HepG2 (cell line): ENCODE measurements around the gene CTNNBIP1. TPM values are rescaled to one million over a fixed set of nuclear protein-coding genes. Genes with fewer than 3 reads are reported as not detected.

Experiments used
- ATAC-seq: fragments of 200-7000 bp; cut with Tn5 transposase; 3 replicates; pipeline ENCODE4 v1.9.1; 2020; ENCODE audit warnings: mild to moderate bottlenecking, moderate library complexity
- BruUV-seq: library from RNA; stranded (reverse); fragments of 400-500 nt; replicated peaks from 2 replicates; lab custom pipeline; 2021; lab: Mats Ljungman, UMichigan
- CTCF ChIA-PET: fragments of 300-600 bp; formaldehyde crosslinking; extraction: SDS; loops from one replicate; lab custom pipeline; 2021; ENCODE audit warnings: low total read pairs, inconsistent platforms, low intra/inter-chr PET ratio; lab: Yijun Ruan, JAX
- POLR2A ChIA-PET: fragments of 350-600 bp; sonication (Branson Sonifier 250); formaldehyde crosslinking; loops from one replicate; lab custom pipeline; 2020; ENCODE audit warnings: antibody characterized with exemption, inconsistent platforms; lab: Yijun Ruan, JAX
- DNase-seq: peaks from one replicate; pipeline ENCODE4 v3.0.0-alpha.2; 2015; ENCODE audit warnings: low spot score
- FAIRE-seq: peaks from 3 replicates; lab custom pipeline; 2011; peaks lifted over from hg19 to GRCh38; lab: Jason Lieb, UNC
- H2AFZ ChIP-seq: one replicate; pipeline ENCODE4 v1.6.1; 2011; ENCODE audit warnings: low read length, inconsistent platforms
- H3K27ac ChIP-seq: fragments of 300-600 bp; 3 replicates; pipeline ENCODE4 v1.8.0; 2011; ENCODE audit warnings: mixed run types, mild to moderate bottlenecking, mixed read lengths, low read length, inconsistent platforms; ENCODE audit not compliant: insufficient read depth; ENCODE audit errors: extremely low read length
- H3K27me3 ChIP-seq, 2 experiments: fragments of 200-600 bp in 1 of 2; 2 replicates in 1 of 2; 3 replicates in 1 of 2; pipeline versions ENCODE4 v1.6.0 to v1.8.0; 2011; ENCODE audit warnings: low read length in 2 of 2, mild to moderate bottlenecking in 2 of 2, moderate library complexity in 2 of 2, inconsistent platforms in 1 of 2; ENCODE audit not compliant: insufficient read depth in 2 of 2, control insufficient read depth in 1 of 2
- H3K36me3 ChIP-seq, 2 experiments: fragments of 200-600 bp in 1 of 2; replicated peaks in 1 of 2; 2 replicates in 1 of 2; 3 replicates in 1 of 2; pipeline versions ENCODE4 v1.5.1 to v1.8.0; 2011; ENCODE audit warnings: low read length in 2 of 2, inconsistent platforms in 1 of 2; ENCODE audit not compliant: insufficient read depth in 2 of 2, control insufficient read depth in 1 of 2
- H3K4me1 ChIP-seq: 2 replicates; pipeline ENCODE4 v1.5.1; 2012; ENCODE audit warnings: low read length, inconsistent platforms; ENCODE audit not compliant: insufficient read depth
- H3K4me2 ChIP-seq: 2 replicates; pipeline ENCODE4 v1.6.0; 2011; ENCODE audit warnings: low read depth, low read length, inconsistent platforms
- H3K4me3 ChIP-seq, 3 experiments: fragments of 200-600 bp in 1 of 3; sonication (generic), shearing (Covaris generic) in 1 of 3; replicated peaks in 1 of 3; 2 replicates each; pipeline ENCODE4 v1.5.1; 2011 to 2016; ENCODE audit warnings: low read length in 3 of 3, inconsistent platforms in 2 of 3, low read depth in 2 of 3, mild to moderate bottlenecking in 2 of 3, control low read depth in 1 of 3, mixed read lengths in 1 of 3; ENCODE audit not compliant: insufficient read depth in 1 of 3
- H3K79me2 ChIP-seq: one replicate; pipeline ENCODE4 v1.6.1; 2011; ENCODE audit warnings: low read length, inconsistent platforms; ENCODE audit not compliant: insufficient read depth
- H3K9ac ChIP-seq: 2 replicates; pipeline ENCODE4 v1.6.0; 2011; ENCODE audit warnings: mild to moderate bottlenecking, low read depth, low read length, inconsistent platforms; ENCODE audit not compliant: insufficient read depth
- H3K9me3 ChIP-seq: 2 replicates; pipeline ENCODE4 v1.5.1; 2012; ENCODE audit warnings: mild to moderate bottlenecking, low read length
- H4K20me1 ChIP-seq: 2 replicates; pipeline ENCODE4 v1.6.0; 2011; ENCODE audit warnings: inconsistent platforms, mild to moderate bottlenecking, low read length, moderate library complexity; ENCODE audit not compliant: insufficient read depth
- ETV6 ChIP-seq: sonication (generic); formaldehyde crosslinking; conservative IDR thresholded peaks from 2 replicates; pipeline ENCODE4 v1.4.0; 2020; ENCODE audit warnings: missing genetic modification reagents
- HIC2 ChIP-seq: sonication (generic); formaldehyde crosslinking; IDR thresholded peaks from 2 replicates; pipeline ENCODE4 v1.9.0; 2022; ENCODE audit warnings: low read depth, missing genetic modification reagents
- IKZF1 ChIP-seq: fragments of 450-650 bp; IDR thresholded peaks from 2 replicates; pipeline ENCODE4 v1.7.1; 2016
- MTF1 ChIP-seq: sonication (generic); formaldehyde crosslinking; IDR thresholded peaks from 2 replicates; pipeline ENCODE4 v1.5.0; 2020; ENCODE audit warnings: missing genetic modification reagents
- NAIF1 ChIP-seq: sonication (generic); formaldehyde crosslinking; IDR thresholded peaks from 2 replicates; pipeline ENCODE4 v1.5.0; 2020; ENCODE audit warnings: mild to moderate bottlenecking, missing genetic modification reagents, borderline replicate concordance
- NBN ChIP-seq: fragments of 450-650 bp; conservative IDR thresholded peaks from 2 replicates; pipeline ENCODE4 v1.6.1; 2017
- NRL ChIP-seq: sonication (generic); formaldehyde crosslinking; IDR thresholded peaks from 2 replicates; pipeline ENCODE4 v1.5.0; 2020; ENCODE audit warnings: missing genetic modification reagents, mild to moderate bottlenecking, moderate library complexity, borderline replicate concordance
- RARA ChIP-seq: IDR thresholded peaks from 2 replicates; pipeline ENCODE4 v1.6.1; 2016; ENCODE audit warnings: missing genetic modification reagents, missing compliant biosample characterization
- SP1 ChIP-seq, 2 experiments: fragments of 450-650 bp in 1 of 2; sonication (generic) in 1 of 2; formaldehyde crosslinking in 1 of 2; IDR thresholded peaks; 2 replicates each; pipeline versions ENCODE4 v1.4.0 to v1.6.1; 2016 to 2020; ENCODE audit warnings: missing genetic modification reagents in 1 of 2
- SPEN ChIP-seq: sonication (generic); formaldehyde crosslinking; IDR thresholded peaks from 2 replicates; pipeline ENCODE4 v1.5.1; 2020; ENCODE audit warnings: low read depth, mild to moderate bottlenecking, missing genetic modification reagents
- SUZ12 ChIP-seq: fragments of 150-350 bp; IDR thresholded peaks from 2 replicates; pipeline ENCODE4 v1.6.1; 2014; ENCODE audit warnings: low read depth, low read length
- ZNF232 ChIP-seq: sonication (generic); formaldehyde crosslinking; IDR thresholded peaks from 2 replicates; pipeline ENCODE4 v1.4.0; 2020; ENCODE audit warnings: missing genetic modification reagents, borderline replicate concordance
- ZNF619 ChIP-seq: sonication (generic); formaldehyde crosslinking; IDR thresholded peaks from 2 replicates; pipeline ENCODE4 v1.4.0; 2020; ENCODE audit warnings: mild to moderate bottlenecking, missing genetic modification reagents
- ZNF878 ChIP-seq: sonication (generic); formaldehyde crosslinking; IDR thresholded peaks from 2 replicates; pipeline ENCODE4 v1.8.1; 2023; ENCODE audit warnings: mild to moderate bottlenecking, missing genetic modification reagents, moderate library complexity
- WGBS: methylation state at CpG from one replicate; pipeline ENCODE4 v1.1.6; 2017; ENCODE audit warnings: low lambda C conversion rate; 5-methylcytosine and 5-hydroxymethylcytosine counted together
- in situ Hi-C: cut with HindIII; loops from 2 replicates; pipeline ENCODE4 v1.10.0; 2017; ENCODE audit warnings: low pct_unique_long_range_greater_than_20kb; ENCODE audit not compliant: extremely low pct_ligation_motif_present
- intact Hi-C: fragments of 100-400 bp; cut with micrococcal nuclease; formaldehyde crosslinking; loops from one replicate; pipeline ENCODE4 v1.10.0; 2022; ENCODE audit not compliant: unreplicated experiment
- polyA plus RNA-seq, 8 experiments: library from polyadenylated mRNA; depleted of rRNA in 3 of 8; stranded (reverse) in 7 of 8; unstranded in 1 of 8; fragments of >200 nt; fragmentation: Illumina TruSeq in 4 of 8; extraction: Trizol in 4 of 8; gene quantifications; 2 replicates each; pipeline versions ENCODE4 v1.2.1 to v1.2.3, GENCODE V29; 2011 to 2016; ENCODE audit warnings: low read depth in 4 of 8, missing spikeins in 1 of 8, mixed read lengths in 1 of 8; ENCODE audit not compliant: insufficient read depth in 1 of 8
- total RNA-seq, 5 experiments: library from RNA; depleted of rRNA; stranded (reverse); fragments of >200 nt; fragmentation: Illumina TruSeq; extraction: Trizol; gene quantifications; 2 replicates each; pipeline ENCODE4 v1.2.3, GENCODE V29; 2016; ENCODE audit warnings: low read depth in 1 of 5

CTNNBIP1 gene
- total and polyA plus RNA-seq, 2 of the 13 experiments (the other 11 are each of a cell fraction or from before 2014, with no cell fraction given): 71.7 to 83.0 TPM

GRCh38 chr1:9889411-9889810 is 20.7 kb downstream of the CTNNBIP1 start:
- no peak overlapping the region for H2AFZ ChIP-seq
- FAIRE-seq (no peak), DNase-seq (no peak)
- no peak overlapping the region for H3K9ac ChIP-seq
- peaks cover 20 to 54% of the 10 kb centered on the region in 2 experiments; a peak in 4 of 5 replicates for H3K36me3 ChIP-seq
- WGBS: 97% methylated on average over 8 of the region's 8 CpGs
- H3K4me2 ChIP-seq: no peak overlapping the region
- in situ Hi-C loops: no loop called here
- TF ChIP-seq NRL (CRISPR knock-in tag): no peak
- TF ChIP-seq IKZF1: no peak
- no peak for TF ChIP-seq HIC2 (CRISPR knock-in tag)
- TF ChIP-seq ZNF878: no peak
- TF ChIP-seq SPEN (CRISPR knock-in tag): no peak
- no peak for TF ChIP-seq ZNF619
- TF ChIP-seq ETV6 (CRISPR knock-in tag): no peak
- no peak for TF ChIP-seq ZNF232 (CRISPR knock-in tag)
- no peak for TF ChIP-seq NBN
- no peak for TF ChIP-seq SUZ12
- TF ChIP-seq NAIF1 (CRISPR knock-in tag): no peak
- no peak for TF ChIP-seq RARA
- TF ChIP-seq MTF1: no peak
- TF ChIP-seq SP1 (IDR thresholded peaks at IDR 0.05): no peak
- TF ChIP-seq SP1 (CRISPR knock-in tag; IDR thresholded peaks at IDR 0.05): no peak
- TF ChIP-seq, all 625 proteins: peak for 0
- ChIA-PET POLR2A (interaction anchor here (1.8 kb wide), 1 partner anchor 24 kb away, joined by 5 read pairs; no protein-coding TSS in a partner anchor), CTCF (no interaction called here)
- Histone ChIP-seq H3K4me3 (no peak overlapping the region), H3K27ac (no peak overlapping the region), H3K79me2 (peaks cover 6% of the 10 kb centered on the region), H3K9me3 (no peaks in the 10 kb centered on the region), H3K4me1 (peaks cover 13% of the 10 kb centered on the region; the same call in 1 of the 2 replicates), H4K20me1 (no peaks in the 10 kb centered on the region), H3K27me3 (no peaks in the 10 kb centered on the region)
- no TSS peak for BruUV-seq
- ATAC-seq: no peak
- intact Hi-C loops: no loop called here
